IMR-90 (cell line): ENCODE measurements around the gene MRTFB. TPM values are rescaled to one million over a fixed set of nuclear protein-coding genes. Genes with fewer than 3 reads are reported as not detected.

Experiments used
- ATAC-seq: fragments of 200-7000 bp; cut with Tn5 transposase; 2 replicates; pipeline ENCODE4 v1.9.1; 2020; ENCODE audit warnings: low read depth, mild to moderate bottlenecking, moderate library complexity
- BruUV-seq: library from RNA; stranded (reverse); fragments of 400-500 nt; replicated peaks from 2 replicates; lab custom pipeline; 2021; lab: Mats Ljungman, UMichigan
- CTCF ChIA-PET: fragments of 300-600 bp; formaldehyde crosslinking; extraction: SDS; loops from one replicate; lab custom pipeline; 2021; ENCODE audit warnings: antibody characterized with exemption; lab: Yijun Ruan, JAX
- POLR2A ChIA-PET: fragments of 300-600 bp; sonication (Branson Sonifier 250); formaldehyde crosslinking; loops from one replicate; lab custom pipeline; 2022; ENCODE audit warnings: antibody characterized with exemption; ENCODE audit not compliant: unreplicated experiment; lab: Charles Lee
- DNase-seq: peaks from one replicate; pipeline ENCODE4 v3.0.0; 2013
- H2AFZ ChIP-seq: replicated peaks from 2 replicates; pipeline ENCODE3; 2013; ENCODE audit warnings: low read length, mild to moderate bottlenecking; ENCODE audit not compliant: poor library complexity
- H2AK5ac ChIP-seq: 2 replicates; pipeline ENCODE4 v1.6.1; 2013; ENCODE audit warnings: low read depth, low read length, inconsistent platforms
- H2AK9ac ChIP-seq: replicated peaks from 2 replicates; pipeline ENCODE3; 2013; ENCODE audit warnings: mild to moderate bottlenecking, low read depth, low read length, moderate library complexity; ENCODE audit not compliant: poor library complexity
- H2BK120ac ChIP-seq: 2 replicates; pipeline ENCODE4 v1.6.1; 2013; ENCODE audit warnings: low read depth, low read length, inconsistent platforms
- H2BK15ac ChIP-seq: 3 replicates; pipeline ENCODE4 v1.6.1; 2013; ENCODE audit warnings: low read depth, low read length, inconsistent platforms
- H2BK20ac ChIP-seq: 2 replicates; pipeline ENCODE4 v1.6.1; 2013; ENCODE audit warnings: low read depth, mild to moderate bottlenecking, inconsistent platforms, low read length, moderate library complexity
- H2BK5ac ChIP-seq: 2 replicates; pipeline ENCODE4 v1.6.1; 2013; ENCODE audit warnings: mild to moderate bottlenecking, low read depth, low read length, inconsistent platforms; ENCODE audit not compliant: poor library complexity, severe bottlenecking
- H3K14ac ChIP-seq: replicated peaks from 2 replicates; pipeline ENCODE4 v1.6.1; 2013; ENCODE audit warnings: low read depth, low read length, inconsistent platforms
- H3K18ac ChIP-seq: 2 replicates; pipeline ENCODE4 v1.6.1; 2013; ENCODE audit warnings: low read depth, low read length, control low read depth
- H3K23ac ChIP-seq: 2 replicates; pipeline ENCODE4 v1.6.1; 2013; ENCODE audit warnings: low read depth, low read length, inconsistent platforms
- H3K27ac ChIP-seq: 2 replicates; pipeline ENCODE4 v1.5.1; 2013; ENCODE audit warnings: mild to moderate bottlenecking, control low read depth, low read length; ENCODE audit not compliant: insufficient read depth
- H3K27me3 ChIP-seq: 2 replicates; pipeline ENCODE4 v1.6.1; 2013; ENCODE audit warnings: low read length; ENCODE audit not compliant: control insufficient read depth, insufficient read depth
- H3K36me3 ChIP-seq: 2 replicates; pipeline ENCODE4 v1.6.1; 2013; ENCODE audit warnings: low read length, mixed read lengths; ENCODE audit not compliant: control insufficient read depth, insufficient read depth
- H3K4ac ChIP-seq: 2 replicates; pipeline ENCODE4 v1.6.1; 2013; ENCODE audit warnings: low read depth, low read length, inconsistent platforms
- H3K4me1 ChIP-seq: 2 replicates; pipeline ENCODE4 v1.6.1; 2013; ENCODE audit warnings: low read length, mixed read lengths; ENCODE audit not compliant: control insufficient read depth, insufficient read depth
- H3K4me2 ChIP-seq: 2 replicates; pipeline ENCODE4 v1.6.1; 2013; ENCODE audit warnings: low read depth, mild to moderate bottlenecking, control low read depth, low read length, moderate library complexity
- H3K4me3 ChIP-seq: 2 replicates; pipeline ENCODE4 v1.5.1; 2013; ENCODE audit warnings: low read depth, mild to moderate bottlenecking, control low read depth, low read length, moderate library complexity; ENCODE audit not compliant: insufficient read depth
- H3K56ac ChIP-seq: 2 replicates; pipeline ENCODE4 v1.6.1; 2013; ENCODE audit warnings: low read length, inconsistent platforms; ENCODE audit not compliant: insufficient read depth; ENCODE audit errors: extremely low read depth
- H3K79me1 ChIP-seq, 2 experiments: 2 replicates each; pipeline ENCODE4 v1.6.1; 2013; ENCODE audit warnings: low read length in 2 of 2, inconsistent platforms in 1 of 2, low read depth in 1 of 2
- H3K9ac ChIP-seq: 2 replicates; pipeline ENCODE4 v1.6.1; 2013; ENCODE audit warnings: low read depth, low read length, control low read depth
- H3K9me1 ChIP-seq: 2 replicates; pipeline ENCODE4 v1.6.1; 2013; ENCODE audit warnings: low read length, inconsistent platforms; ENCODE audit not compliant: insufficient read depth
- H3K9me3 ChIP-seq: 2 replicates; pipeline ENCODE4 v1.6.1; 2013; ENCODE audit warnings: low read length; ENCODE audit not compliant: control insufficient read depth, insufficient read depth
- H4K20me1 ChIP-seq: 2 replicates; pipeline ENCODE4 v1.6.1; 2013; ENCODE audit warnings: low read length, inconsistent platforms; ENCODE audit not compliant: insufficient read depth
- H4K5ac ChIP-seq: 2 replicates; pipeline ENCODE4 v1.6.1; 2013; ENCODE audit warnings: mild to moderate bottlenecking, low read depth, low read length, control low read depth
- H4K8ac ChIP-seq, 2 experiments: 2 replicates each; pipeline ENCODE4 v1.6.1; 2013; ENCODE audit warnings: low read depth in 2 of 2, low read length in 2 of 2, control low read depth in 1 of 2, inconsistent platforms in 1 of 2
- H4K91ac ChIP-seq: 2 replicates; pipeline ENCODE4 v1.6.1; 2013; ENCODE audit warnings: low read depth, low read length, inconsistent platforms; ENCODE audit not compliant: insufficient read depth
- MAFK ChIP-seq: IDR thresholded peaks from 2 replicates; pipeline ENCODE4 v1.6.1; 2012; ENCODE audit warnings: low read depth, low read length, improper control_type of control experiment
- MAZ ChIP-seq: IDR thresholded peaks from 2 replicates; pipeline ENCODE4 v1.6.1; 2012; ENCODE audit warnings: low read depth, mild to moderate bottlenecking, low read length, improper control_type of control experiment, moderate library complexity, borderline replicate concordance
- POLR2A ChIP-seq: IDR thresholded peaks from 2 replicates; pipeline ENCODE4 v1.6.1; 2012; ENCODE audit warnings: mild to moderate bottlenecking, low read depth, low read length
- RCOR1 ChIP-seq: IDR thresholded peaks from 2 replicates; pipeline ENCODE4 v1.6.1; 2012; ENCODE audit warnings: mild to moderate bottlenecking, low read length, improper control_type of control experiment; ENCODE audit not compliant: insufficient replicate concordance
- USF2 ChIP-seq: fragments of 150-350 bp; IDR thresholded peaks from 2 replicates; pipeline ENCODE4 v1.6.1; 2017; ENCODE audit warnings: mild to moderate bottlenecking, antibody characterized with exemption, low read length, low read depth
- WGBS, 2 experiments: methylation state at CpG; one replicate each; pipeline versions ENCODE4 v1.1.5 to v1.1.7; 2013; ENCODE audit warnings: missing lambda C conversion rate in 2 of 2; ENCODE audit not compliant: insufficient read length in 1 of 2; ENCODE audit errors: extremely low coverage in 2 of 2; 5-methylcytosine and 5-hydroxymethylcytosine counted together
- dilution Hi-C: fragments of 300-500 bp; cut with HindIII; formaldehyde crosslinking; loops from one replicate; pipeline ENCODE4 v1.14.3; 2018; ENCODE audit warnings: low sequenced_read_pairs; ENCODE audit not compliant: unreplicated experiment
- in situ Hi-C: fragments of 300-500 bp; cut with MboI; formaldehyde crosslinking; loops from 3 replicates; pipeline ENCODE4 v1.14.3; 2019; ENCODE audit warnings: low sequenced_read_pairs, inconsistent platforms, mixed read lengths
- intact Hi-C: fragments of 100-400 bp; cut with micrococcal nuclease; formaldehyde crosslinking; loops from 2 replicates; pipeline ENCODE4 v1.10.0; 2022
- polyA plus RNA-seq, 3 experiments: library from polyadenylated mRNA; depleted of rRNA; stranded (reverse); fragments of >200 nt; gene quantifications; 2 replicates each; pipeline ENCODE4 v1.2.3, GENCODE V29; 2012; ENCODE audit warnings: low replicate concordance in 1 of 3
- total RNA-seq: library from RNA; depleted of rRNA; stranded (reverse); fragments of >200 nt; gene quantifications from 2 replicates; pipeline ENCODE4 v1.2.3, GENCODE V29; 2012

The MRTFB gene
- total and polyA plus RNA-seq, 2 of the 4 experiments (the other 2 are of a cell fraction), result 4.4 to 5.4 TPM

GRCh38 chr16:14111713-14112538 is 40.8 kb downstream of the MRTFB start:
- no peak overlapping the region for H3K27ac ChIP-seq
- ChIA-PET POLR2A (no interaction called here), CTCF (no interaction called here)
- no peak overlapping the region for H3K4me2 ChIP-seq
- H3K27me3 ChIP-seq, result no peaks in the 10 kb centered on the region
- no peaks in the 10 kb centered on the region for H3K36me3 ChIP-seq
- H4K20me1 ChIP-seq, result no peaks in the 10 kb centered on the region
- no peak overlapping the region for H3K56ac ChIP-seq
- H2AK9ac ChIP-seq, result no peak overlapping the region
- no peak overlapping the region for H2AK5ac ChIP-seq
- intact Hi-C loops (no loop called here), dilution Hi-C loops (no loop called here), in situ Hi-C loops (no loop called here)
- no peak for TF ChIP-seq RCOR1
- TF ChIP-seq MAZ, result no peak
- TF ChIP-seq USF2, result no peak
- TF ChIP-seq POLR2A, result no peak
- TF ChIP-seq MAFK, result no peak
- H3K4me1 ChIP-seq, result peaks cover 9% of the 10 kb centered on the region
- no peak for ATAC-seq
- H3K18ac ChIP-seq, result no peak overlapping the region
- H2AFZ ChIP-seq, result no peak overlapping the region
- no TSS peak for BruUV-seq
- no peak overlapping the region for H2BK120ac ChIP-seq
- H3K9me3 ChIP-seq, result no peaks in the 10 kb centered on the region
- H4K8ac ChIP-seq, result no peak overlapping the region
- no peak overlapping the region for H3K14ac ChIP-seq
- no peak overlapping the region for H4K5ac ChIP-seq
- WGBS, 2 experiments, result 94% methylated on average over 5 of the region's 14 CpGs; no CpG with 5 or more reads in 1 of the 2 experiments
- H3K9me1 ChIP-seq, result peaks cover 4% of the 10 kb centered on the region; the same call in 1 of the 2 replicates
- H2BK20ac ChIP-seq, result no peak overlapping the region
- H2BK15ac ChIP-seq, result no peak overlapping the region
- no peak overlapping the region for H3K9ac ChIP-seq
- no peak for DNase-seq
- H4K91ac ChIP-seq, result no peak overlapping the region
- no peak overlapping the region for H3K23ac ChIP-seq
- no peak overlapping the region for H2BK5ac ChIP-seq
- H3K79me1 ChIP-seq, result peaks cover 28 to 37% of the 10 kb centered on the region in 2 experiments
- no peak overlapping the region for H3K4me3 ChIP-seq
- no peak overlapping the region for H3K4ac ChIP-seq
